Esophagus (tissue), 2 donors: Measurements from ENCODE around the gene MRPL21. TPM values are rescaled to one million over a fixed set of nuclear protein-coding genes. Genes with fewer than 3 reads are reported as not detected.
A peak's percentile ranks its signal among the peaks of the same experiment; 100 is the strongest.

Experiments used
- H3K27ac ChIP-seq, 2 donors: one replicate each; pipeline ENCODE4 v1.5.1; 2013; ENCODE audit warnings: low read depth in 2 of 2, mild to moderate bottlenecking in 2 of 2, inconsistent platforms in 1 of 2, low read length in 1 of 2, moderate library complexity in 1 of 2
- H3K27me3 ChIP-seq, 2 donors: one replicate each; pipeline ENCODE4 v1.6.1; 2013; ENCODE audit warnings: low read length in 2 of 2, control low read depth in 1 of 2, mild to moderate bottlenecking in 1 of 2; ENCODE audit not compliant: insufficient read depth in 2 of 2, control insufficient read depth in 1 of 2
- H3K36me3 ChIP-seq, 2 donors: one replicate each; pipeline ENCODE4 v1.6.1; 2013; ENCODE audit warnings: low read length in 1 of 2; ENCODE audit not compliant: control insufficient read depth in 2 of 2, insufficient read depth in 2 of 2
- H3K4me1 ChIP-seq, 2 donors: one replicate each; pipeline ENCODE4 v1.6.1; 2013; ENCODE audit warnings: low read length in 1 of 2; ENCODE audit not compliant: control insufficient read depth in 2 of 2, insufficient read depth in 2 of 2
- H3K4me3 ChIP-seq, 2 donors: one replicate each; pipeline ENCODE4 v1.5.1; 2013; ENCODE audit warnings: low read length in 2 of 2, mild to moderate bottlenecking in 2 of 2, low read depth in 1 of 2, moderate library complexity in 1 of 2
- H3K9me3 ChIP-seq, 2 donors: one replicate each; pipeline ENCODE4 v1.6.1; 2013; ENCODE audit warnings: mild to moderate bottlenecking in 2 of 2, low read depth in 1 of 2, low read length in 1 of 2, moderate library complexity in 1 of 2; ENCODE audit not compliant: control insufficient read depth in 2 of 2, insufficient read depth in 1 of 2
- WGBS, 2 donors: extraction: QIAGEN DNeasy Blood & Tissue Kit; methylation state at CpG; one replicate each; pipeline ENCODE4 v1.1.7; 2013; 5-methylcytosine and 5-hydroxymethylcytosine counted together
- polyA plus RNA-seq, 2 donors: library from polyadenylated mRNA; stranded (reverse); fragments of 200-250 nt; gene quantifications; one replicate each; pipeline ENCODE4 v1.2.3, GENCODE V29; 2013
- donor health status: healthy with polysubstance abuse.
- donor health status: Bipolar disorder and iron deficiency.

MRPL21 gene
- polyA plus RNA-seq, 2 donors: 63.0 to 77.6 TPM

GRCh38 chr11:68844376-68844775, 59.3 kb downstream of the MRPL21 start:
- Histone ChIP-seq H3K27me3 (no peaks in the 10 kb centered on the region), H3K9me3 (no peaks in the 10 kb centered on the region), H3K4me1 (peaks cover 3 to 15% of the 10 kb centered on the region in 2 donors), H3K4me3 (no peak overlapping the region), H3K36me3 (no peaks in the 10 kb centered on the region), H3K27ac (peak overlapping the region in 1 of 2 donors; percentile 34)
- WGBS, 2 donors: 80% methylated on average over 3 of the region's 3 CpGs

GRCh38 chr11:68843703-68844312, 59.8 kb downstream of the MRPL21 start:
- no peaks in the 10 kb centered on the region for H3K36me3 ChIP-seq
- H3K9me3 ChIP-seq: no peaks in the 10 kb centered on the region
- H3K27ac ChIP-seq: peak overlapping the region; percentile 23 to 34
- H3K27me3 ChIP-seq: no peaks in the 10 kb centered on the region
- 10 to 14% methylated on average over 54 of the region's 54 CpGs for WGBS, 2 donors
- peaks cover 3 to 16% of the 10 kb centered on the region in 2 donors for H3K4me1 ChIP-seq
- peak overlapping the region; percentile 36 to 49 for H3K4me3 ChIP-seq

- no peaks in the 10 kb centered on the region for H3K27me3 ChIP-seq
- no peaks in the 10 kb centered on the region for H3K36me3 ChIP-seq
- H3K27ac ChIP-seq: peak overlapping the region; percentile 23 to 64
- no peaks in the 10 kb centered on the region for H3K9me3 ChIP-seq
- H3K4me1 ChIP-seq: peaks cover 3 to 20% of the 10 kb centered on the region in 2 donors
- WGBS, 2 donors: 8 to 20% methylated on average over 23 of the region's 23 CpGs
- peak overlapping the region; percentile 36 to 43 for H3K4me3 ChIP-seq
Measured at GRCh38 chr11:68843052-68843561, 60.5 kb downstream of the MRPL21 start.

GRCh38 chr11:68842427-68843051, 61.1 kb downstream of the MRPL21 start:
- Histone ChIP-seq H3K9me3 (no peaks in the 10 kb centered on the region), H3K27me3 (no peaks in the 10 kb centered on the region), H3K4me1 (peaks cover 6 to 25% of the 10 kb centered on the region in 2 donors), H3K4me3 (peak overlapping the region; percentile 43 to 82), H3K36me3 (no peaks in the 10 kb centered on the region), H3K27ac (peak overlapping the region; percentile 23 to 89)
- WGBS, 2 donors: 29 to 35% methylated on average over 25 of the region's 25 CpGs

GRCh38 chr11:68841718-68842426, 61.8 kb downstream of the MRPL21 start, which contains the start of gene CPT1A:
TSS of gene CPT1A (minus strand) at chr11:68841916. CDS start at chr11:68815474, 26,442 bp downstream.
- Histone ChIP-seq H3K27ac (peak within 1 kb of the TSS; percentile 89 to 92), H3K4me1 (peaks cover 6 to 31% of the 10 kb centered on the region in 2 donors), H3K27me3 (no peaks in the 10 kb centered on the region), H3K9me3 (no peaks in the 10 kb centered on the region), H3K4me3 (peak within 1 kb of the TSS; percentile 71 to 82), H3K36me3 (no peaks in the 10 kb centered on the region)
- WGBS, 2 donors: 5 to 6% methylated on average over 63 to 82 of the region's 82 CpGs

Other genes starting within 250 kb of the MRPL21 start
- under 1 TPM; 0.12 to 0.46 TPM for gene GAL, start 219.3 kb downstream of the MRPL21 start, polyA plus RNA-seq
- gene TESMIN, start 152.3 kb downstream of the MRPL21 start, polyA plus RNA-seq: 1 to 10 TPM; 3.0 to 3.7 TPM
- gene CPT1A, start 61.9 kb downstream of the MRPL21 start, polyA plus RNA-seq: 10 to 100 TPM in 1 of 2 donors, 1 to 10 TPM in 1; 8.4 to 13.8 TPM
- 10 to 100 TPM; 10.9 to 22.3 TPM for gene IGHMBP2, start 59 bp upstream of the MRPL21 start, polyA plus RNA-seq
- gene MRGPRD, start 77.2 kb upstream of the MRPL21 start, polyA plus RNA-seq: not detected
- gene MRGPRF, start 109.4 kb upstream of the MRPL21 start, polyA plus RNA-seq: 10 to 100 TPM in 1 of 2 donors, 1 to 10 TPM in 1; 5.3 to 14.7 TPM
- 10 to 100 TPM in 1 of 2 donors, 1 to 10 TPM in 1; 6.5 to 12.1 TPM for gene TPCN2, start 145.1 kb upstream of the MRPL21 start, polyA plus RNA-seq